TTC549 (cell line): ENCODE data around the gene CMIP.
"Not testable (repeated sequence)": the region's sequence is repeated elsewhere in the genome, so short reads cannot be mapped to it uniquely, and the experiment has no call there.

ENCODE experiments used
- FAIRE-seq: peaks from 2 replicates; lab custom pipeline; 2012; peaks lifted over from hg19 to GRCh38; lab: Jason Lieb, UNC

The CMIP gene

DNA sequence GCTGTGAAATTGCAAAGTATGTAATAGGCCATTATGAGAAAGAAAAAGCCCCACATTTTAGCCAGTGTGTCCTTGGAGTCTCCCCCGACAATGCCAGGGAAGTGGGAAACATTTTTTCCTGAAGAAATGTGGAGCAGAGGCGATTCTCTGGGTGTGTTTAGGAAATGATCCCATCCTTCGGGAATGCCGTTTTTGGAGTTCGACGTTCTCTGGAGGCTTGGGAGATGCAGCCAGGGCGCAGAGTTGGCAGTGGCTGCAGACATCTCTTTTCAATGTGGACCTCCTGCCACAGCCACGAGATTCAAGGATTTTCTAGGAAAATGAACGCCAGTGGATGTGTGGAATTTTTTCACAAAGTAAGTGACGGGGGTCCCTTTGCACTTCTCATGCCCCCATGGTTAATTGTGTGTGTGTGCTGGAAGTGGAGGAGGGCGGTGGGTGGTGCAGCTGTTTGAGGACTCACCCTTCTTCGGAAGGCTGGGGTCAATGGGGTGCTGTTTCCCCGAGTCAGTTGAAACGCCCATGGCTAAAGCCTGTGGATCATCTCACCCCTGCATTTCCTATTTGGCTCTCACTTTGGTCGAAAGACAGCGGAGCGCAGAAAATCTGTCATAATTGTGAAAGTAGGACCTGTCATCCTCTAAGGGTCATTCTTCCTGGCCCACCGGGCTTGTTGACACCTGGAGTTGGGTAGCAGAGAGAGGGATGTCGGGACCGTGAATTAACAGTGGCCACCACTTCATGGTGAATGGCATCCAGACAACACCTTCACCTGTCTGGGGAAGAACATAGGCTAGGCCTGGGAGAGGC lies 73.2 kb downstream of the CMIP start:
- FAIRE-seq = no peak

DNA sequence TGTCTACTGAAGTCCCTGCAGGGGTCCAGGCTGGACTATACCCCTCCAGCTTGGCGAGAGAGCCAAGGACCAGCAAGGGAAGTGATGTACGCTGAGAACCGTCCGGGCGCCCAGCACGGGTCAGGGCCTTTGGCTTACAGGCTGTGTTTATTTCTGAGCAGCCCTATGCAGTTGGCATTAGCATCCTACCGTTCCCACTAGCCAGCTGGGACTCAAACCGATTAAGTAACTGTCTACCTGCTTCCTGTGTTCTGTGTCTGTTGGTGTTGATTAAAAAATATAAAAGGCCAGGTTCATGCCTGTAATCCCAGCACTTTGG lies 73.8 kb downstream of the CMIP start:
- FAIRE-seq = no peak

DNA sequence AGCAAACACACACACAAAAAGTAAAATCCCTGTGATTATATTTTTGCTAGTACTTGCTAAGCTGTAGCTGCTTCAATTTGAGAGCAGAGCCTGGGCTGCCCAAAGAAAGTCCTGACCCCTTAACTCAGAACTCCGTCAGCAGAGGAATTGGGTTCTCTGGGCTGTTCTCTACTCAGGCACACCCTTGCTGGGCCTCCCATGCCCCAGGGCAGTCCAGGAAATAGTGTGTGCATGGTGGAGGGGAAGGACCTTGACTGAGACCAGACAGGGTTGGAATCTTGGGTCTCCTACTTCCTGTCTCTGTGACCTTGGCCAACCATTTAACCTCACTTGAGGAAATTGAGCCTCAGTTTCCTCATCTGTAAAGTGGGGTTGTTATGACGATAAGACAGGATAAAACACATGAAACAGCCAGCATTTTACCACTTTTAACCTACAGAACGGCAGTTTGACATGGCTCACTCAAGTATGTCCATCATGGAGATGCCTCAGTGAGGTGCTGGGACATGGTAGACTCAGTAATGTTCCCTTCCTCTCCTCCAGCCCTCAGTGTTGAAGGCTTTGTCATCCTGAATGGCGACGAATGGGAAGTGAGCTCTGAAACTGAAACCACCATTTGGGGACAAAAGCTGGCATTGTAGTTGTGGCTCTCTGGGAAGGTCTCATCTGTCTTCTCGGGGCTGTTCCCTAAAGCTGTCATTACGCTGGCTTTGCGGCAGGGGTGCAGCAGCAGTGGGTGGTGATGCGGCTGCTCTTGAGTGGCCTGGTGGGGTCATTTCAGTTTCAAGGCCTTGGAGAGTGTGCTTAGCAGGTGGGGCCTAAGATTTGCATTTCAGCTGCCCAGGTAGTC lies 74.9 kb downstream of the CMIP start:
- FAIRE-seq = no peak

DNA sequence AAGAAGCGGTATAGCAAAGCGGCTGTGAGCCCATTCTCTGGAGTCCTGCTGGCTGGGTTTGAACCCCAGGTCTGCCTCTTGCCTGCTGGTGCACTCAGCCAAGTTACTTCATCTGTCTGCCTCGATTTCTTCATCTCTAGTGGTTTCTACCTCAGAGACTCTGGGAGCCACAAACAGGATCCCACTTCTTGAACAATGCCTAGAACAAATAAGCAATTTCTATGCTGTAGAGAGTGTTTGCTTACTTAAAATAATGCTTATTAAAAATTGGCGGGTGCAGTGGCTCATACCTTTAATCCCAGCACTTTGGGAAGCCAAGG lies 75.5 kb downstream of the CMIP start:
- FAIRE-seq = no peak

DNA sequence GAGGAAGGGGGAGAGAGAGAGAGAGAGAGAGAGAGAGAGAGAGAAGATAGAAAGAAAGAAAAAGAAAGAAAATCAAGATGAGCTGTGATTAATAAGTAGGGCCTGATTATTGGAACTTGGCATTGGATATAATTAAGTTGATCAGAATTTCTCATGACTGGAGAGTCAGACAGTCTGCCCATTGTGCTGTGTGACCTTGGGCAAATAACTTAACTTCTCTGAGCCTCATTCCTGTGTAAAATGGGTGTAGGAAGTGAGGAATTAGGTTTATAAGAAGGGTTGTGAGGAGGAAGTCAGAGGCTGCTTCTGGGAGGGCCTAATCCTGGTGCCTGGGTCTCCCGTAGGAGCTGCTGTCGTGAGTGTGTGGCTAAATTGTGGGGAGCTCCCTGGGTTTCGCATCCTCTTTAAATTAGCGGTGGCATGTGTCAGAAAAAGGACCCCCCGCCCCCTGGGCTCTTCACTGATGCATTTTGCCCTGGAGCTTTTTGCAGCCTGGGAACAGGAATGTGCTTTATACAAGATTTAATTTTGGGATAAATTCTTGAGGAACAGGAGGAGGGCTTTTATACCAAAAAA lies 76.0 kb downstream of the CMIP start:
- FAIRE-seq = no peak

DNA sequence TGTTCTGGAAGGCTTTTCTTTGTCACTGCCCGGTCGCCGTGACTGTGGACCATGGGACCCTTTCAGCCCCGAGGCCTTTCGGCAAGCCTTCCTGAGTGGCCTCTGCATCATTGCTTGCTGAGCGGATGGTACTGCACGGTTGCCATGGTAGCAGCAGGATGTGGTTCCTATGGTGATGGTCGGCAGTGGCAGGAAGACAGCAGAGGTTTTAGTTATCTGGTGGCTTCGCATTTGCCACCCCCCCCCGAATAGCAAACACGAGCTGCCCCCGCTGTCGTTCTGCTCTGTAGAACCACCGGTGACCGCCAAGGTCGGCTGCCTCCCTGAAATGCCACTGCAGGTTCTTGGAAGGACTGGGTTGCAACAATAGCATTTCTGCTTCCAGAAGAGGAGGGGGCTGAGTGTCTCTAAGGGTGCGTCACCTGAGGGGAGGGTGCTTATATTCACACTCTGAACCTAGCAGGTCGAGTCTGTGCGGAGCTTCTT lies 76.6 kb downstream of the CMIP start:
- FAIRE-seq = no peak

DNA sequence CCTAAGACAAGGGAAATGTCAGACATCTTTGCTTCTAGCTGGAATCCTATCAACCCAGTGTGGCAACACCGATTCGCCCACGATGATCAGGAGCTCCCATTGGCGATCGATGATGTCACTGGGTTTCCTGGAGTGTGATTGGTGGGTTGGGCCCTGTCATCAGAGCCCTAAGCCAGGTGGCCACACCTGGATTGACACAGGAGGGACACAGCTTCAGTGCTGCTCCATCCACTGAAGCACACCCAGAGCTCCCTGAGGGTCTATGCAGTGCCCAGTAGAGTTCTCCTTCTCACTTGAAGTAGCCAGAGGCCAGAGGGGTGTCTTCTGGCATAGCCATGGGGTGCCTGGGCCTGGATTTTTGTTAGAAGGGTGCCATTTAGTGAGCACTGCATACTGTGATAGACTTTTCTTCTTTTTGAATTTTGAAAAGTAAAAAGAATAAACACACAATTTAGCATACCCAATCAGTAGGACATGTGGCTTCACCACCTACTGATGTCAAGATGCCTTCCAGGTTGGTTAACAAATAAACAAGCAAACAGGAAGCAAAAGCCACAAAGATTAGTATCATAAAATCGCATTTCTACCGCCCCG lies 77.6 kb downstream of the CMIP start:
- no peak for FAIRE-seq

DNA sequence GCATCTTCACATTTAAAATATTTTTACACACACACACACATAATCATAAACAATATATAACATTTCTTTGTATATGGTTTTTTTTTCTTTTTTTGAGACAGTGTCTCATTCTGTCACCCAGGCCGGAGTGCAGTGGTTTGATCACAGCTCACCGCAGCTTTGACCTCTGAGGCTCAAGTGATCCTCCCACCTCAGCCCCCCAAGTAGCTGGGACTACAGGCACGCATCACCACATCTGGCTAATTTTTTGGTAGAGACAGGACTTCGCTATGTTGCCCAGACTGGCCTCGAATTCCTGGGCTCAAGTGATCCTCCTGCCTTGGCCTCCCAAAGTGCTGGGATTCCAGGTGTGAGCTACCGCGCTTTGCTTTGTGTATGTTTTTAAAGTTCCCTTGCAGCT lies 78.2 kb downstream of the CMIP start:
- FAIRE-seq = not testable (repeated sequence)

DNA sequence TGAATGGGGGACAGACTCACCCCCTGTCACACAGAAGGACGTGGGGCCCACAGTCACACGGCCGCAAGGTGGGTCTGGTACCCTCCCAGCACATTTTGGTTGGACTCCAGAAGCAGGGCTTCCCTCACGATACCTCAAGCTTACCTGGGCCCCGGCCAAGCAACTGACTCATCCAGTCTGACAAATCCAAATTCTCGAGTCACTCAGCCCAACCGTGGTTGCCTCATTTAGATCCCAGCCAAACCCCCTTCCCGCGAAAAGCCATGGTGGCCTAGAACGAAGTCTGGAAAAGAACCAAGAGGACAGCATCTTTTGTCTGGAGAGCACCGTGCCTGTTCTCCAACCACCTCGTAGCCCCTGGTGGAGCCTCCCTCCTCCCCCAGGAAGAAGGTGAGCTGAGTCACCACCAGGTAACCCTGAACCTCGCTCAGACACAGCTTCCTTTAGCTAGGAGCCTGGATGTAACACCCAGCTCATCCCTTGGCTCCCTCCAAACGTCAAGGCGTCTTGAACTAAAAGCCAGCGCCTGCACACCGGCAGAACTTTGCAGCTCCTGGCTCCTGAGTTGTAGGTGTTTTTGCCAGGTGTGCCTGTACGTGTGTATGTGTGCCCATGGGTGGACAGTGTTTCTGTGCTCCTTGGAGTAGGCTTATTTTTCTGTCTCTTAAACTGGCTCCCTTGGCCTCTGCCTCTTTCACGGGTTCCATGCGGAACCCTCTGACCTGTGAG lies 78.9 kb downstream of the CMIP start:
- no peak for FAIRE-seq

DNA sequence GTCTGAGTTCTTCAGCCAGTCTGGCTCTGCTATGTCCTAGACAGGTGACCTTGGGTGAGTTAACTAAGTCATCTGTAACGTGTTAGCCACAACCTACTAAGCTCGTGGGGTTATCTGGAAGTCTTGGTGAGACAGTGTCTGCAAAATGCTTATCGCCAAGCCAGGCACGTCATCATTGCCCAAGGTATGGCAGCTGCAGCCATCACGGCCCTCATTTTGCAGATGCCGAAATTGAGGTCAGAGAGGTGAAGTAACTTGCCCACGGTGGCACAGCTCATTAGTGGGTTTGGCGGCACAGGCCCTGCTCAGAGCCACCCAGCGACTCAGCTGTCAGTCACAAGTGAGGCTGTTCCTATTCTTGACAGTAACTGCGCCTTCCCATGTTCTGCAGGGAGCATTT lies 79.8 kb downstream of the CMIP start:
- no peak for FAIRE-seq

DNA sequence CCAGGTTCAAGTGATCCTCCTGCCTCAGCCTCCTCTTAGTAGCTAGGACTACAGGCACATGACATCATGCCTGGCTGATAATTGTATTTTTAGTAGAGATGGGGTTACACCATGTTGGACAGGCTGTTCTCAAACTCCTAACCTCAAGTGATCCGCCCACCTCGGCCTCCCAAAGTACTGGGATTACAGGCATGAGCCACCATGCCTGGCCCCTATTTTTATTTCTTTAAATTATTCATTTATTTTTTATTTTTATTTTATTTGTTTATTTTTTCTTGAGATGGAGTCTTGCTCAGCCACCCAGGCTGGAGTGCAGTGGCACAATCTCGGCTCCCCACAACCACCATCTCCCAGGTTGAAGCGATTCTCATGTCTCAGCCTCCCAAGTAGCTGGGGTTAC lies 80.3 kb downstream of the CMIP start:
- FAIRE-seq = not testable (repeated sequence)

DNA sequence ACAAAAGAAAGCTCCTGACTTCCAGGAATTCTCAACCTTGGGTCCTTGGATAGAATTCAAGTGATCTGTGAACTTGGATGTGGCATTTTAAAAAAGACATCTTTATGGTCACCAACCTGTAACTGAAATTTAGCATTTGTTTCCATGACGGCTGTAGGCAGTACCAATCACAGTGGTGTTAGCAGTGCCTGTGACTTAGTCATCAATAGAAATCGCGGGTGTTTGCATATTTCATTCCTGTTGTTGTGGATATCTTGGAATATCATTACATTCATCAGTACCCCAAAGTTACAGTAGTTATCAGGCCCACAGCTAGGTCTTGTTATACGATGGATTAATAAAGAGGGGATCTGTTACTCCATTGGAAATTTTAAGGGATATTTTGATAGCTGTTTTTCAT lies 81.6 kb downstream of the CMIP start:
- FAIRE-seq = no peak

DNA sequence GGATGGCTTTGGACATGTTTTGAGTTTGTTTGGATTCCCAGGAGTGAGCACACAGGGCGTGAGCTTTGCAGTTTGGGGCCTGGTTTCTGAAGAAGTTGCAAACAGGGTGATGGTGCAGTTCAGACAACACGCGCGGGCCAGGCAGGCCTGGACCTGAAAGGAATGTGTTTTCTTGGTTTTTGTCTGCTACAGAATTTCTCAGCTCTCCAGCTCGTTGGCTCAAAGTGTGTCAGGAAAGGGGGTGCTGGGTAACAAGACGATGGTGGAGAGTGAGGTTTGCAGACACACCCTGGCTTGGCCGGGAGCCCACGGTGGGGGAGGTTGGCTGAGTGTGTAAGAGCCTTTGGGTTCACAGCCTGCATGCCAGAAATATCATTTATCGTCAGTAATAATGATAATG lies 82.3 kb downstream of the CMIP start:
- no peak for FAIRE-seq

DNA sequence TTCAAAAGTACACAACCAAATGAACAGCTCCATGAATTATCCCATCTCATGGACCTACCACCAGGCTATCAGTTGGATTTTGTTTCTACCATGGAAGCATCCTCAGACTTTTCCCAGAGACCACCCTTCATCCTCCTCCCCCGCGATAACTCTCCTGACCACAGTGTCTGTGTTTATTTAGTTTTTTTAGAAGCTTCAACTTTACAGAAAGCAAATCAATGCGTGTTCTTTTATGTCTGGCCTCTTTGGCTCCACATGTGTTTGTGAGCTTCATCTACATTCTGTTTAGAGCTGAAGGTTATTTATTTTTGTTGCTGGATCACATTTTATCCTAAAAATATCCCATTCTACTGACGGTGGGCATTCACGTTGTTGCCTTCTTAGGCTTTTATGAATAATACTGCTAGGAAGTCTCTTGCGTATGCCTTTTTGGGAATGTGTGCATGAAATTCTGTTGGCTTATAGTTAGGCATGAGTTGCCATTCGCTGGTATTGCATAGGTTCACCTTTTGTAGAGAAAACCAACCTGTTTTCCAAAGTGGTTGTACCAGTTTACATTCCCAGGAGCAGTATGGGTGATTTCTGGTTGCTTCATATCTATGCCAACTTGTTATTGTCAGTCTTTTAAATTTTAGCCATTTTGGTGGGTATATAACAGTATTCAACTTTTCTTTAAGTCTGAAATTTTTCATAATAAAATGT lies 83.0 kb downstream of the CMIP start:
- FAIRE-seq = no peak

DNA sequence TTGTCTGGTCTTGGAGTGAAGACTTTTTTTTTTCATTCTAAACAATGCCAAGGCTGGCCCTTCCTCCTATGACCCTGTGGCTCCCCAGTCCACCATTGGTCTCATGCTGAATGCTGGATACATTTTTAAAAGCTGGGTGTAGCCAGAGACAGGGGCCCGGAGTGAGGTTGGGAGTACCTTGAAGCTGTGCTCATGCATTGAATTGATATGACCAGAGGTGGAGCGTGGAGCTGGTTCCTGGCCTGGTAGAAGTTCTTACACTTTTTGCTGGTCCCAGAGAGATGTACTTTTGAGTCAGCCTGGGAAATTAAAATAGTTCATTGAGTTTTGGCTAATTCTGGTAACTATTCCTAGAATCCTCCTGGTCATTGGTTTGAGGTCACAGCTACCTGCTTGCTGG lies 83.6 kb downstream of the CMIP start:
- no peak for FAIRE-seq

DNA sequence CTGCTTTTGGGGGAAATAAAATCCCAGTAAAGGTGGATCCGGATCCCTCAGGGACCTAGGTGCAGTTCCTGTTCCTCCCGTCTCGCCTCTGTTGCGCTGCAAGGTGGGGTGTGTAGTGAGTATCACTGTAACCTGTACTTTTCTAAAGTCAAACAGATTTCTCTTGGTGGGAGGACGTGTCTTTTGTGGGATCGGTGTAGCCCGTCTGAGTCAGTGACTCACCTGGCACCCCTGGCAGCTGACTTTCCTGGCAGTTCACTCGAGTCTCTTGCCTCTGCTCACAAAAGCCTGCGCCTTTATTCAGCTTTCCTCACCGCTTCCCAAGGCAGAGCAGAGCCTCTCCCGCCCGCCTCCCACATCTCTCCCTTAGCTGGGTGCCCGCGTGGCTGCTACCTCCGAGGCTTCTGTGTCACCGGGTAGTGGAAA lies 85.7 kb downstream of the CMIP start:
- no peak for FAIRE-seq

DNA sequence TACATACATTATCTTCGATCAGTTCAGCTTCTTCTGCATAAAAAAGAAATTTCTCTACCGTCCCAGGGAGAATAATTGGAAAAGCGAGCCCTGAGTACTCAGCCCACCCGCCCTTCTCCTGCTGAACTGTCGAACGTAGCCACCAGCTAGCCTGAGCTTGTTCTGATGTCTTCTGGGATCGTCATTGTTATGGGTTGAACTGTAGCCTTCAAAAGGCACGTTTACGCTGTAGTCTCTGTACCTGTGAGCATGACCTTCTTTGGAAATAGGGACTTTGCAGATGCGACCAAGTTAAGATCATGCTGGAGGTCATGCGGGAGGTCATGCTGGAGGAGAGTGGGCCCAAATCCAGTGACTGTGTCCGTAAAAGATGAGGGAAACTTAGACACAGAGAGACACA lies 86.2 kb downstream of the CMIP start:
- FAIRE-seq = no peak

DNA sequence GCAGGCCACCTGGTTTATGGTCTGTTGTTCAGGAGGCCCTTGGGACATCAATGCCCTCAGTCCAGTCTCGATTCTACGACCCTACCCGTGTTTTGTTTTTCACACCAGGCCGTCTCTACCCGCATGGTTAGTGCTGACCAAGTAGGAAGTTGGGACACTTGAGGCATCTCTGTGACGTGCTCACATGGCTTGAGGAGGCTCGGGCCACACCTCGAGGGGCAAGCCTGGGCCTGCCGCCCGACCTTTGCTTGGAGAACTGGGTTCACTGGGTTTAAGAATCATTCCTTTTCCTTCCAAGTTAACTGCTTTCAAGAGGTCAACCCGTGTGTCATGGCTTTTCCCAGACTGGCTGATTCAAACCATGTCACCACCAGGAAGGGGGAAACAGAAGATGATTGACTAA lies 86.8 kb downstream of the CMIP start:
- no peak for FAIRE-seq

DNA sequence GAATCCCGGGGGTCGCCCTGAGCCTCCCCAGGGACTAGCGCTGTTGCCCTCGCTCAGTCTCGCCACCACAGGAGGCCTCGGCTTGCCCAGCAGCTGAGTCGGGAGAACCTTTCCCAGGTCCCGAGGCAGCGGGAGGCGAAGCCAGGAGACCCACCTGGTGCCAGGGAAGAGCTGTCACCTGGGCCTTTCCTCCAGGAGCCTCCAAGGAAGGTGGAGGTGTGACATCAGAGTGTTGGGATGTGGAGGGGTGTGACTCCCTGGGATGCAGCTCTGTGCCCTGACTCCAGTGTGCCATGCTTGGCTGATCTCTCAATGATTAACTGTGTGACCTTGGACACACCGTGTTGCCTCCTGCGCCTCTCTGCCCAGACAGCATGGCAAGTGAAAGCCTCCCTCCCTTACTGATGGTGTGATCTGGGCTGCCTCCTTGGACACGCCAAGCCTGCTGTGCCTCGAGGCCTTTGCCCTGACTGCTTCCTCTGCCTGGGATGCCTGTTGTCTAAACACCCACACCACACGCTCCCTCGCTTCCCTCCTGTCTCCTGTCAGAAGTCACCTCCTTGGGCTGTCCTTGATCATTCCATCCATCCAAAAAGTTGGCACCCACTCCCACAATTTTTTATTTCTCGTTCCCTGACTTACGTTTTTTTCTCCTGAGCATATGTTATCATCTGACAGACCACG lies 88.0 kb downstream of the CMIP start:
- FAIRE-seq = no peak

DNA sequence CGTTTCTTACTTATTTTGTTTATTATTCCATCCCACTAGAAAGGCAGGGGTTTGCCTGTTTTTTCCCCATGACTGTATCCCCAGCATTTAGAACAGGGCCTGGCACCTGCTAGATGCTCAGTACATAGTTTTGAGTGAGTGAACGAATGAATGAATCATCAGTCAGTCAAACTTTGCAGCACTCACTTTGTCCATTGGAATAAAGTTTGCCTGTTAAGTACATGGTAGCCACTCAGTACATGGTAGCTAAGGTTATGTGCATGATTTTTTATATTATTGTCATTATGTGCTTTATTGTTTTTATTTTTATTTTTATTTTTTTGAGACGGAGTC lies 88.5 kb downstream of the CMIP start:
- FAIRE-seq = no peak

DNA sequence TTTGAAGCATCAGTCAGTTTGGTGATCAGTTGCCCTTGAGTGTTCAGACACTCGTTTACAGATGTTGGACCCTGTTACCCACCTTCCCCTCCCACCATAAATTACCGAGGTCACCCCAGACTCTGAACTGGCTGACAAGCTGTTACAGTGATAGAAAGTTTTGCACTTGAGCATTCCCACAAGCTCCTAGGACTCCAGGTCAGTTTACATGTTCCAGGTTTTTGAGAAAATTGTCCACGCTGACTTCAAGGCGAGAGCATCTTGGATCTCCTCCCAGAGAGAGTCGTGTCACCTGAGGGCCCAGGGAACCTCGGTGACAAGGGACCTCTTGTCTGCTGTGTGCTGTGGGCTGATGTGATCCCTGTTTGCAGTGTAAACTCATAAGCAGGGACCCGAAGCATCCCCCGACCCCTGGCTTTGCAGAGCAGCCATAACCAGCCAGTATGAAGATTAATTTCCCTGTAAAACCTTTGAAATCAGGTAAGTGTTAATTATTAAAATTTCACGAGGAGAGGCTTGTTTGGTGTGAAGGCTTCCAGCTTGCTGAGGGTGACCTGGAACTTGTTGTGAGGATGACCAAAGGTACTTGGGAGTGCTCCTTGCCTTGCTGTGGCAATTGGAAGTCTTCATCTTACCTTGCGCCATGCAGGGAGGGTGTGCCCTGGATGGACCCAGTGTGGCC lies 91.2 kb downstream of the CMIP start:
- no peak for FAIRE-seq
